SK-N-MC (cell line): ENCODE data around the gene AREL1.

Experiments
- EZH2 ChIP-seq: fragments of 200-600 bp; sonication (generic); IDR thresholded peaks from one replicate; pipeline ENCODE4 v1.6.1; 2017; ENCODE audit warnings: antibody characterized with exemption
- FOXP2 ChIP-seq: optimal IDR thresholded peaks from 2 replicates; pipeline ENCODE3; 2011; ENCODE audit warnings: mild to moderate bottlenecking, moderate library complexity; ENCODE audit not compliant: insufficient read depth; ENCODE audit errors: extremely low read length, control extremely low read depth
- POLR2AphosphoS5 ChIP-seq: IDR thresholded peaks from 2 replicates; pipeline ENCODE4 v1.6.1; 2012; ENCODE audit warnings: mild to moderate bottlenecking, low read depth, low read length, borderline replicate concordance

DNA sequence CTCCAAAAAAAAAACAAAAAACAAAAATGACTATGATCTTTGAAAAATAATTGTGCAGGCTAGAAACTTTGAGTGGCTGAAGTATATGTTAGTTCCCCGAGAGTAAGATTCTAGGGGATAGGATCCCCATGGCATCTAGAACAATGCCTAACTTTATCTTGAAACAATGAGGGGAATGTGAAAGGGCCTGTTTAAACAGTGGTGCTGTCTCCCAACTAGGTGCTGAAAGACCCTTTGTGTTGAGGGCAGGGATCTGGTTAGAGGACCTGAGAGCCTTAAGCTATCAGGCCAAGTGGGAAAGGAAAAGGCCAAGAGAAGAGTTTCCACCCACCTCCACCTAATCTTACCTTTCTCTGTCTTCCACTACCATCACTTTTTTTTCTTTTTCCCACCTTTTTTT is 43.4 kb upstream of the AREL1 start:
- TF ChIP-seq EZH2: no peak
- TF ChIP-seq FOXP2: no peak
- no peak for TF ChIP-seq POLR2AphosphoS5
